GM12874 (cell line): ENCODE results near the gene INTS6L.

ENCODE experiments used
- TF ChIP-seq, protein P1 (sequence below): IDR thresholded peaks from 2 replicates; pipeline ENCODE4 v1.5.1; 2011; ENCODE audit warnings: low read depth, mild to moderate bottlenecking, control low read depth, low read length, moderate library complexity; ENCODE audit not compliant: insufficient read depth

The INTS6L gene

DNA sequence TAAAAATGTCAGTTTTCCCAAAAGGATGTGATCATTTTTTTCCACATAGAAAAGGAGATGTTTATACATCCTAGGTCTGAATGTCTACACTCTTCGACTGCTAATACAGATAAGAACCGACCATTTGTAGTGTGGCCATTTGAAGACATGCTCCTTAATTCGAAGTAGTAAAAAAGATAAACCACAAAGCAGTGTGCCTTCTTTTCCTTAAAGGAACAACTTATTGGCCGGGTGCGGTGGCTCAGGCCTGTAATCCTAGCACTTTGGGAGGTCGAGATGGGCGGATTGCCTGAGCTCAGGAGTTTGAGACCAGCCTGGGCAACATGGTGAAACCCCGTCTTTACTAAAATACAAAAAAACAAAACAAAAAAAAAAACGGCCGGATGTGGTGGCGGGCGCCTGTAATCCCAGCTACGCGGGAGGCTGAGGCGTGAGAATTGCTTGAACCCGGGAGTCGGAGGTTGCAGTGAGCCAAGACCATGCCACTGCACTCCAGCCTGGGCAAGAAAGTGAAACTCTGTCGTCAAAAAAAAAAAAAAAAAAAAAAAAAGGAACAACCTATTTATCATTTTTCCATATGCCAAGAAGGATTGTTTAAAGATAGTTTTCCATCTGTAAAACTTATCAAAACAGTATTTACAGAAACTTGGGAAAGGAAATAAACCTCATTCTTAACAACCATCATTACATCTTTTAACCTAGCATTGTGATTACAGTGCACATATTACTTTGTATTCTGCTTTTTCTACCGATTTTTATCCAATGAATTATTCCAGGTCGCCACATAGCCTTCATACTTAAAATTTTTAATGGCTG is 2.6 kb downstream of the INTS6L start:
- TF ChIP-seq, protein P1, sequence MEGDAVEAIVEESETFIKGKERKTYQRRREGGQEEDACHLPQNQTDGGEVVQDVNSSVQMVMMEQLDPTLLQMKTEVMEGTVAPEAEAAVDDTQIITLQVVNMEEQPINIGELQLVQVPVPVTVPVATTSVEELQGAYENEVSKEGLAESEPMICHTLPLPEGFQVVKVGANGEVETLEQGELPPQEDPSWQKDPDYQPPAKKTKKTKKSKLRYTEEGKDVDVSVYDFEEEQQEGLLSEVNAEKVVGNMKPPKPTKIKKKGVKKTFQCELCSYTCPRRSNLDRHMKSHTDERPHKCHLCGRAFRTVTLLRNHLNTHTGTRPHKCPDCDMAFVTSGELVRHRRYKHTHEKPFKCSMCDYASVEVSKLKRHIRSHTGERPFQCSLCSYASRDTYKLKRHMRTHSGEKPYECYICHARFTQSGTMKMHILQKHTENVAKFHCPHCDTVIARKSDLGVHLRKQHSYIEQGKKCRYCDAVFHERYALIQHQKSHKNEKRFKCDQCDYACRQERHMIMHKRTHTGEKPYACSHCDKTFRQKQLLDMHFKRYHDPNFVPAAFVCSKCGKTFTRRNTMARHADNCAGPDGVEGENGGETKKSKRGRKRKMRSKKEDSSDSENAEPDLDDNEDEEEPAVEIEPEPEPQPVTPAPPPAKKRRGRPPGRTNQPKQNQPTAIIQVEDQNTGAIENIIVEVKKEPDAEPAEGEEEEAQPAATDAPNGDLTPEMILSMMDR, result no peak

GRCh38 chrX:135528254-135528653 is 7.8 kb downstream of the INTS6L start:
- TF ChIP-seq, protein P1, result no peak

DNA sequence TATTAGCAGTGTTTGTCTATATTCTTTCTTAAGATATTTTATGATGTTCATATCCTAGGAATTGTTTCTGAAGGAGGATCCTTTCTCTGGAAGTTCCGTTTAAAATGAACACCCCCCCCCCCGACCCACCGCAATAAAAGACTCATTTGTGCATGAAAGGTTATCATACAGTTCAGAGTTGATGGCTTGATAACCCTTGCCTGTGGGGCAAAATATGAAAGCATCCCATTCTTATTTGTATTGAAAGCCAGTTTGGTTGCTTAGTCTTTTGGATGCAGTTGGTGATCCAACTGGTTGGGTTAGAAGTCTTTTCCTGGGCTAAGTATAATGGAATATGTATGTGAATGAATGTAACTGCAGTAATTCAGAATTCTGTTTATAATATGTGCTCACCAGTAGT is 8.3 kb downstream of the INTS6L start:
- TF ChIP-seq, protein P1, result no peak

- TF ChIP-seq, protein P1, result no peak
Measured at GRCh38 chrX:135530097-135530496, 9.6 kb downstream of the INTS6L start.

- TF ChIP-seq, protein P1, result no peak
Measured at GRCh38 chrX:135531813-135532212, 11.4 kb downstream of the INTS6L start.

DNA sequence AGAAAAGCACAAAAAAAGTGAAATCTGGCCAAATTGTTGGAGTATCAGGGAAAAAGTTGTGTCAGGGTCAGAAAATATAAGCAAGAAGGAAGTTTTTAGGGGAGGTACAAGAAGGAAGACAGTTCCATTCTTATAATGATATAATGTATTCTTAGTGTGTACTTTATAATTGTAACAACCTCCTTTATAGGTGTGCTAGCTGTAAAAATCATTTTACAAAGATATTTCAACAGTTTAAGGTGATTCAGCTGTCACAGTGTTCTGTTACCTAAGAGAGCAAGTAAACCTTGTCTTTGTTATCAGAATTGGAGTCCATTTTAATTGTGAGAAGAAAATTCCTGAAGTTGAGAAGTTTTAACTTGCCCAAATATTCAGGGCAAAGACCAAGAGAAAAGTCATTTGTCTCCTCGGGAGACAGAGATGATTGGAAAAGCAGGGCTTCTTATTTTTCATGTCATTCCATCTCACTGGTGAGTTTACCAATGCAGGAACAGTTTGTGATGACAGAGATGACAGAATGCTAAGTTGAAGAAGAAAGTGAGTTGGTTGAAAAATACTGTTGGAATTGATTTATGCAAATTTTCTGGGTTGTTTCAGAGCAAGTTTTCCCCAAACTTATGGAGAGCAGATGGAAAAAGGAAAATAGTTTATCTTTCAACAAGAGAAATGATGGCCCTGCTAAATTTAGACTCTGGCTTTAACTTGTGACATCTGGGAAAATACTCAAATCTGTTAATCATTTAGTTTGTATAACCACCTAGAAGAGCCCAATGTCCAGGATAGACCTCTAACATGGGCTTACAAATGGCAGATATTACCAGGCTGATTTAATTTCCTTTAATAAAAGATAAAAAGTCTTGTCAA is 14.8 kb downstream of the INTS6L start:
- TF ChIP-seq, protein P1, result no peak

DNA sequence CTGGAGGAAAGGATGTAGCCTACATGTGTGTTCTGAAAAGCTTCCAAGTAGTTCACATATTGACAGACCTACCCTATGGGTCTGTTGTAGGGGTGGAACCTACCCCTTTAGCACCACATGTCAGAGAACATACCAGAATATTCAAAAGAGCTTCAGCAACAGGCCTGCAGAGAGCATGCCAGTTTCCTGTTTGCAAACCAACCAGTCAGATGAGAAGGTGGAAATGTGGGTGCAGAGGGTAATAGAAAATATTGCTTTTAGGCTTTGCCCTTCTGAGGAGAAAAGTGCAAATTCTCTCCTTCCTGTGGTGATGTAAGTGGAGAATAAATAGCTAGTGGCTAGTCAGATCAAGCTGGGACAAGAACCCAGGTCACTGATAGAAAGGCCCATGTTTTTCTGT is 16.4 kb downstream of the INTS6L start:
- TF ChIP-seq, protein P1, result no peak
